DMS114 treated with DMSO at 0.1 percent for 48 hours (cell line): ENCODE measurements around the gene CACNA1I.

Source experiments
- DNase-seq: peaks from one replicate; lab custom pipeline; 2025; ENCODE audit not compliant: unreplicated experiment; lab: John Stamatoyannopoulos, UW

Gene CACNA1I

DNA sequence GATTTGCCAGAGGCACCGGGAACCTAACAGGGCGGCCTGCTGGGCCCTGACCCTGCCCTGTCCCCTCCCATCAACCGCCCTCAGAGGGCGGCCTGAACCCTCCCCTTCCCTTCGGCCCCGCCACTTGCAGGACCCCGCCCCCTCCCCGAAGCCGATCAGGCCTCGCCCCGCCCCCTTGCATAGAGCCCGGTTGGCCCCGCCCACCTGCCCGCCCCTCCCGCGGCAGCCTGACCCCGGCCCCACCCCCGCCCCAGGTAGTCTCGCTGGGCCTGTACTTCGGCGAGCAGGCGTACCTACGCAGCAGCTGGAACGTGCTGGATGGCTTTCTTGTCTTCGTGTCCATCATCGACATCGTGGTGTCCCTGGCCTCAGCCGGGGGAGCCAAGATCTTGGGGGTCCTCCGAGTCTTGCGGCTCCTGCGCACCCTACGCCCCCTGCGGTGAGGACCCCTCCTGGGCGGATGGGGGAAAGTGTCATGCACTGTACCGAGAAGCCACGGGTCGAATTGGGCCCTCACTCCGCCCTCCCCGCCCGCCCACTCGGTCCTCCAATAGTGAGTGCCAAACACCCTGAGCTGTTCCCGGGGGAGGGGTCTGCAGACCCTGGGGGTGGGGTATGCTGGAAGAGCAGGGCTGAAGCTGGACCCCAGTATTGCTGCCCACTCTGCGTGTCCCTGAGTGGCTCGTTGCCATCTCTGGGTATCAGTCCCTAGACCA, 94.1 kb downstream of the CACNA1I start:
- no peak for DNase-seq

DNA sequence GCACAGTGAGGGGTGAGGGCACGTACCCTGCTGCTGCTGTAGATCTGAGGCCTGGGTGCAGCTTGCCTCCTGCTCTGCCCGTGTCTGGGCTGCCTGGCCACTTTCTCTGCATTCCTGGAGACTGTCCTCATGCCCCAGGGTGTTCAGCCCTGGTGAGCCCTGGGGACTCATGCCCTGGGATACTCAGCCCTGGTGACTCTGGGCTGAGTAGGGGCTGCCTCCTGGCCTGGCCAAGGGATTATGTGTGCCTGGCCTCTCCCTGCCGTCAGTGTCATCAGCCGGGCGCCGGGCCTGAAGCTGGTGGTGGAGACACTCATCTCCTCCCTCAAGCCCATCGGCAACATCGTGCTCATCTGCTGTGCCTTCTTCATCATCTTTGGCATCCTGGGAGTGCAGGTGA, 94.7 kb downstream of the CACNA1I start:
- DNase-seq, result no peak

DNA sequence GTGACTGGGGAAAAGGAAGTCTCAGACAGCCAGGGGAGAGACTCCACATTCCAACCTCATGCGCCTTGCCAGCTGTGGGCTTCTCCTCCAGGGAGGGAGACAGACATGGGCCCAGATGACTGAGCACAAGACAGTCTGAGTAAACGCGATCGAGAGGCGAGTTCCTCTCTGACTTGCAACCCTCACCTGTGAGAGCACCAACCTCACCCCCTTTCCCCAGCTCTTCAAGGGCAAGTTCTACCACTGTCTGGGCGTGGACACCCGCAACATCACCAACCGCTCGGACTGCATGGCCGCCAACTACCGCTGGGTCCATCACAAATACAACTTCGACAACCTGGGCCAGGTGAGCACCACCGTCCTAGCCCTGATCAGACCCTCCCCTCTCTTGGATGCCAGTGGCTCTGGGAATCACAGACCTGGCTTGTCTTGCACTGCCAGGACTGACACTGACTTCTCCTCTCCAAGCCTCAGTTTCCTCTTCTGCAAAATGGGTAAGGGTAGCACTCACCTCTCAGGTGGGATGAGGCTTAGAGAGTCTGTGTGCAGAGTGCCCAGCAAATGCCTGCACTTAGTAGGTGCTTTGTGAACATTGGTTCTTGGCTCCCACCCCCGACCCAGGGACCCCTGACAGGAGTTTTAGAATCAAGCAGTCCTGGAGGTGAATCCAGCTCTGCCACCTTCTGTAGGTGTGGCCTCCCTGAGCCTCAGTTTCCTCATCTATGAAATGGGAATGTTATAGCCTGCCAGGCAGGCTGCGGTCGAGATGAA, 95.3 kb downstream of the CACNA1I start:
- DNase-seq, result no peak

DNA sequence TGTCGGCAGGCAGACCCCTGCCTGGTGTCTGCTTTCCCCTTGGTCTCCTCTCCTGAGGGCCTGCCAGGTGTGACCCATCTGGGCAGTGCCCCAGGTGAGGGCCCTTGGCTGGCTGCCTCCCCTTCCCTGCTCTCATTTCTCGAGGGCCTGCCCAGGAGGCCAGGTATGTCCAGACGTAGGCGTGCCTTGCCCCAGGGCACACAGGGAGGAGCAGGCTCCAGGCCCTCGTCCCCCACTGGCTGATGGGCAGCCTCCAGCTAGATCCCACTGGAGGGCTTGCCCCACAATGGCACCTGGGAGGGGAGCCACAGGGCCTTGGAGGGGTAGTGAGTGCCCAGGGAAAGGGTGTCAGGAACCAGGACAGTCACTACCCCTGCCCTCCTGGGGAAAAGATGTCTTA, 95.9 kb downstream of the CACNA1I start:
- DNase-seq, result no peak

DNA sequence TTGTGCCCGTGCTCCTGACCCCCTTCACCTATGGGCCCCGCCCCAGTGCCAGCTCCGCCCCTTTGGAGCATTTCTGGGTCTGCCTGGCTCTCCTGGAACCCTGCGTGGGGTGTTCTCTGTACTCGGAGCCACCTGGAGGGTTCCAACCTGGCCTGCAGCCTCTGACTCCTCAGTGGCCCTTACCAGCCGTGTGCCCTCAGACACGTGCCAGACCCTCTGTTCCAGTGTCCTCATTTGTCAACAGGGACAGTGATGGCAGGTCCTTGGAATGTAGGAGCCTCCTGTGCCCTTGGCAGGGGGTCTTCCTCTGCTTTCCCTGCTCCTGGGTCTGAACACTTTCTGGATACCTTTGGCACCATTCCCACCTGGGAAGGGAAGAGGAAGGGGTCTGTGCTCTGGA, 96.4 kb downstream of the CACNA1I start:
- DNase-seq, result no peak

DNA sequence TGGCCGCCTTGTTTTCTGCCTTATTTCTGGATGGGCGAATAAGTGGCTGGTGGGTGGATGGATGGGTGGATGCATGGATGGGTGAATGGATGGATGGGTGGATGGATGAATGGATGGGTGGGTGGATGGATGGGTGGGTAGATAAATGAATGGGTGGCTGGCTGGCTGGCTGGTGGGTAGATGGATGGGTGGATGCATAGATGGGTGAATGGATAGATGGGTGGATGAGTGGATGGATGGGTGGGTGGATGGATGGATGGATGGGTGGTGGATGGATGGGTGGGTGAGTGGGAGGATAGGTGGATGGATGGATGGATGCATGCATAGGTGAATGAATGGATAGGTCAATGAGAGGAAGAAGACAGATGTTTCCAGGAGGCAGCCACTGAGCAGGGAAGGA, 98.9 kb downstream of the CACNA1I start:
- no peak for DNase-seq

DNA sequence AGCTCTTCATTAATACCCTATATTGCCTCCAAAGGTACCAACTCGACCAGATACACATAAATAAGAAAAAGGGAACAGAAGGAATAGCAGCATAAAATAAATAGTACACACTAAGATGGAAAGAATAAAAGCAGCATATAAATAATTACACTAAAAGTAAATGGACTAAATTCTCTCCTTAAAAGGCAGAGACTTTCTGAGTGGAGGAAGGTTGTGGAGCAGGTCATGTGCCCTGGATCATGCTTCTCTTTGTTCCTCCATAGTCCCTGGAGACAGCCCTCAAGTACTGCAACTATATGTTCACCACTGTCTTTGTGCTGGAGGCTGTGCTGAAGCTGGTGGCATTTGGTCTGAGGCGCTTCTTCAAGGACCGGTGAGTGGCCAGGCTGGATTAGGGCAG, 101.4 kb downstream of the CACNA1I start:
- no peak for DNase-seq

DNA sequence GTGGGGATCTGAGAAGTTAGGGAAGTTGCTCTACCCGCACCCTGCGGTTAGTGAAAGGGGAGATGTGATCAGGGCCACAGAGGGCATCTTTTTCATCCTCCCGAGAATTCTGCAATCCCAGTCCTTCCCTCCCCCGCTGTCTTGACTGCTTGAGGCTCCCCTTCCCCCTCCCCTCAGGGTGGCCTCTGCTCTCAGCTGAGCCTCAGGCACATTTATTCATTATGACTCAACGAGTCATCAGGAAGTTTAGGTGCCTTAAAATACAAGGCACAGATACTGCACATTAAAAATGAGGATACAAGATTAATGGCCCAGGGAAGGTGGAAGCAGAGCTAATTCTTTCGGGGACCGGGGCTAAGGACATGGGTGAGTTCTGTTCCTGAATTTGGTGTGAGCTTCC, 104.0 kb downstream of the CACNA1I start:
- DNase-seq, result no peak

DNA sequence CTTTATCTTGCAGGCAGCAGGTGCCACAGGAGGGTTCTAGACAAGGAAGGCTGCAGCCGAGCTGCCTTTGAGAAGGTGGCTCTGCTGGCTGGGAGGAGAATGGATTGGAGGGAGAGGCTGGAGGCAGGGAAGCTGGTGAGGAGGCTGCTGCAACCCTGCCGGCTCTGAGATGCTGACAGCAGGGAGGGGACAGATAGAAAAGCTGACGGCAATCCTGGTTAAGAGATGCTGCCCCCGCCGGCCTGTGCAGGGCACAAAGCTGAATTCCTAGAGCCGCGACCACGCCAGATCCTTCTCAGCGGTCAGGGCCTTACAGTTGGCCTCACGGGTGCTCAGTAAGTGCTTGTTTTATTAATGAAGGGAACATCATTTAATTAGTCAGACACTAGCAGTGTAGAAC, 105.4 kb downstream of the CACNA1I start:
- no peak for DNase-seq

DNA sequence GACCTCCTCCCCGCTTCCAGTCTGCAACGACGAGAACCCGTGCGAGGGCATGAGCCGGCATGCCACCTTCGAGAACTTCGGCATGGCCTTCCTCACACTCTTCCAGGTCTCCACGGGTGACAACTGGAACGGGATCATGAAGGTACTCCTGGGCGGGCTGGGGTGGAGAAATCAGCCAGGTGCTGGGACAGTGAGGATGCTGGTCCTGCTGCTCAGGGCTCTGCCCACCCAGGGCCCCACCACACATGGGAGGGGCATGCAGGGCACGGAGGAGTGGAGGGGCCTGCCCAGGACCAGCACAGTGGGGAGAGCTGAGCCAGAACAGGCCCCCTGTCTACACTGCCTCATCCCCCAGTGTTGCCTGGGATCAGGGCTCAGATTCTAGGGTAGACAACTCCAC, 107.4 kb downstream of the CACNA1I start:
- DNase-seq, result no peak

DNA sequence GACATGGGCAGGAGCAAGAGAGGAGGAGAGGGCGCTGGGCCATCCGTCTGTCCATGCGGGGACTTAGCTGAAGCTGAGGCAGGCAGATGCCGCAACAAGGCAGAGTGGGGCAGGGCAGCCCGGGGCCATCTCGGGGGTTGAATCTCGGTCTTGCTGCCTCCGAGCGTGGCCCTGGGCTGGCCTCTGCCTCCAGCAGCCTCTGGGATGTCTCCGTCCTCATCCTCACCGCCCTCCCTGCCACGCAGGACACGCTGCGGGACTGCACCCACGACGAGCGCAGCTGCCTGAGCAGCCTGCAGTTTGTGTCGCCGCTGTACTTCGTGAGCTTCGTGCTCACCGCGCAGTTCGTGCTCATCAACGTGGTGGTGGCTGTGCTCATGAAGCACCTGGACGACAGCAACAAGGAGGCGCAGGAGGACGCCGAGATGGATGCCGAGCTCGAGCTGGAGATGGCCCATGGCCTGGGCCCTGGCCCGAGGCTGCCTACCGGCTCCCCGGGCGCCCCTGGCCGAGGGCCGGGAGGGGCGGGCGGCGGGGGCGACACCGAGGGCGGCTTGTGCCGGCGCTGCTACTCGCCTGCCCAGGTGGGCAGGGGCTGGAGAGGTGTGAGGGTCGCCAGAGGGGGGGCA, 108.4 kb downstream of the CACNA1I start:
- no peak for DNase-seq

DNA sequence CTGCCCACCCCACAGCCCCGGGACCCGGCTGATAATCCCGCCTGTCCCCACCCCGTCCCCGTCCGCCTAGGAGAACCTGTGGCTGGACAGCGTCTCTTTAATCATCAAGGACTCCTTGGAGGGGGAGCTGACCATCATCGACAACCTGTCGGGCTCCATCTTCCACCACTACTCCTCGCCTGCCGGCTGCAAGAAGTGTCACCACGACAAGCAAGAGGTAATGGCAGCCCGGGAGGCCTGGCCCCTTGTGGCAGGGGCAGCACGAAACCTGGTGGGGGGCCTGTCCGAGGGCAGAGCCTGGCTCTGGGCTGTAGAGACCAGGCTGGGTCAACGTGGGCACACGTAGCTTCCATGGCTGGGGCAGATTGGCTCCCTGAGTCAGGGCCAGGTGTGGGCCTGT, 109.1 kb downstream of the CACNA1I start:
- DNase-seq, result no peak

DNA sequence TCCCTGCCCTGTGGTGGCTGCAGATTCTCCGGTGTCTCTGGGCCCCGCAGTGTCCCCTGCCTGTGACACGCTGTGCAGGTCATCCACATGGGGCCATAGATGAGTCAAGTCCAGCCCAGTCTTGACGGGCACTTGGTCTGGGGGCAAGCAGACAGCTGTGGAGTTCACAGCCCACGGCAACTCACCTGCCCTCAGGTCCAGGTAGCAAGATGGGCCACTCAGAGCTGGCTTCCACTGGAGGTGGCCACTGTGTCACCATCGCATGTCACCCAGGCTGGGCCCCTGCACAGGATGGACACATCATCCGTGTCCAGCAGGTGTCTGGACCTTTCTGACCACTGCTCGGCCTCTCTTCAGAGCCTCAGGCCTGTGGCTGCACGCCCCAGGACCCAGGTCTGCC, 109.9 kb downstream of the CACNA1I start:
- DNase-seq, result no peak

DNA sequence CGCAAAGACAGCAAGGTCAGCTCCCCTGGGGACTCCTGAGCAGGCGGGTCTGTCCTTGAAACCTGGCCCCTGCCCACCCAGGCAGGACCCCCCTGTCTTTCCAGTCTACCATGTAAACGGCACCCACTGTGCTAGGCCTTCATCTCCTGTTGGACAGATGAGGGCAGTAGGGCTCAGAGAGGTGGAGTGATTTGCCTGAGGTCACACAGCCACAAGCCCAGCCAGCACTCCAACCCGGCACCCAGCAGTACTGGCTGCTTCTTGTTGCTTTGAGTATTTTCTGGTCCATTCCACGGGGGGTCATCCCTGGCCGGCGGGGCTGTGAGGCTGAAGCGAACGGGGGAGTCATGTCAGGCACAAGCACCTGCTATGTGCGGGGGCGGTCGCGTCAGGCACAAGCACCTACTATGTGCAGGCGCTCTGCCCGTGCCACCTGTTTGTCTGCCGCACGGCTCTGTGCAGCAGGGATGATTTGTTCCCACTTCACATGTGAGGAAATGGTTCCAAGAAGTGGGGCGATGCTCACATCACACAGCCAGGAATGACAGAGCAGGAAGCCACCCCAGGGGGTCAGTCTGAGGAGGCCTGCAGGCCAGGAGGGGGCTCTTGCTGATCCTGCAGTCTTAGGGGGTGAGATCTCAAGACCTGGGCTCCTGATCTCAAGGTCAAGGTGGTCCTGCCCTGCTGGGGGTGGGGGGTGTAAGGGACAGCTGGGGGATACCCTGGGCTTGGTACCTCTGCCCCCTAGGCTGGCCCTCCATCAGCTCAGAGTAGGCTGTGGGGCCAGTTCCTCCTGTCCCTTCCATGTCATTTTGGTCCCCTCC, 110.7 kb downstream of the CACNA1I start:
- no peak for DNase-seq

DNA sequence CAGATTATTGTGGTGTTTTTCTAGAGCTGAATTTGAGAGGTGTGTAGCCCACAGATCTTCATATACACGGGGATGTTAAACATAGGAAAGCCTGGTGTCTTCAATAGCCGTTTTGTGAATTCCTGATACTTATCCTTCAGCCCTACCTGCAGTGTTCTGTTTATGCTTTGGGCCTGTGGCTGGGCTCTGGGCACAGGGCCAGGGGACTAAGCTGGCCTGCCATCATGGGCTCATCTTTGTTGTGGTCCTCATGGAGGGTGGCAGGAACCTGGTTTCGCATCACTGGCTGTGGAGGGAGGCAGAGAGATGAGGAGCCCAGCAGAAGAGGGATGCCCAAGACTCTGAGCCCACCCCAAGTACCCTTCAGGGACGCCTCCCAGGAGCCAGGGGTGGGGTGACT, 112.4 kb downstream of the CACNA1I start:
- no peak for DNase-seq

DNA sequence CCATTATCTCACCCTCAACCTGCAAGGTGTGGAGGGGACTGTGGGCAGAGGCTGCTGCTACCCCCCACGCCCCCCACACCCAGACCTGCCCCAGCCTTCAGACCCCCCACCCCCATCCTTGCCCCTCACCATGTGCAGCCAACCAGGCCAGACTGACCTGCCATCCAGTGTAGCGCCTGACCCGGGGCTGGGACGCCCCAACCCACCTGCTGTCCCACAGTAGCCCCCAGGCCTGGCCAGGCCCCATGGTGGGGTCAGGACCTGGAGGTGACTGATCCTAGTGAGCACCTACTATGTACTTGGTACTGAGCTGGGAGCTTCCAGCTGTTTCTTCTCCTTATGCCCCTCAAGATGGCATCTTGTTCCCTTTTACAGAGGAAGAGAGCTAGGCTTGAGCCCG, 113.1 kb downstream of the CACNA1I start:
- DNase-seq, result no peak

DNA sequence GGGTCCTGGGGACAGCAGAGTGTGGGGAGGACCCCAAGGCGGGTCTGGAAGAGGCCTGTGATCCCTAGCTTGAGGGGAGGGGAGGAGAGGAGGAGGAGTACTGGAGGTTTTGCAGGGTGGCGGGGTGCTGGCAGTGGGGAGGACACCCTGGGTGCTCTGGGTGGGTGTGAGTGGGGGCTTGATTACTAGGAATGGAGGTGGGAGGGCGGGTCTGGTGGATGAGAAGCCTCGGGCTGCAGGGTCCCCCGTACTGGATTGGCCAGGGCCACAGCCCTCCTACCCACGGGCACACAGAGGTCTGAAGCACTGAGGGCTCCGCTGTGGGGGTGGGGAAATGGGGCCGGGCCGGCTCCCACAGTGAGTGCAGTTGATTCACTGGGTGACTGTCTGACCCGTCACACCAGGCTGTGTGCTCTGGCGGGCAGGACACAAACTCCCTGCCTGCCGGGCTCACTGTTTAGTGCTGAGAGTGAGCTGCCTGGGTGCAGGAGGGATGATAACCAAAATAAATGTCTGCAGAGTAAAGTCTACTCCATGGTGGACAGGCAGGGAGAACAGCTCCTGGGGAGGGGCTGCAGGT, 114.2 kb downstream of the CACNA1I start:
- DNase-seq, result no peak

DNA sequence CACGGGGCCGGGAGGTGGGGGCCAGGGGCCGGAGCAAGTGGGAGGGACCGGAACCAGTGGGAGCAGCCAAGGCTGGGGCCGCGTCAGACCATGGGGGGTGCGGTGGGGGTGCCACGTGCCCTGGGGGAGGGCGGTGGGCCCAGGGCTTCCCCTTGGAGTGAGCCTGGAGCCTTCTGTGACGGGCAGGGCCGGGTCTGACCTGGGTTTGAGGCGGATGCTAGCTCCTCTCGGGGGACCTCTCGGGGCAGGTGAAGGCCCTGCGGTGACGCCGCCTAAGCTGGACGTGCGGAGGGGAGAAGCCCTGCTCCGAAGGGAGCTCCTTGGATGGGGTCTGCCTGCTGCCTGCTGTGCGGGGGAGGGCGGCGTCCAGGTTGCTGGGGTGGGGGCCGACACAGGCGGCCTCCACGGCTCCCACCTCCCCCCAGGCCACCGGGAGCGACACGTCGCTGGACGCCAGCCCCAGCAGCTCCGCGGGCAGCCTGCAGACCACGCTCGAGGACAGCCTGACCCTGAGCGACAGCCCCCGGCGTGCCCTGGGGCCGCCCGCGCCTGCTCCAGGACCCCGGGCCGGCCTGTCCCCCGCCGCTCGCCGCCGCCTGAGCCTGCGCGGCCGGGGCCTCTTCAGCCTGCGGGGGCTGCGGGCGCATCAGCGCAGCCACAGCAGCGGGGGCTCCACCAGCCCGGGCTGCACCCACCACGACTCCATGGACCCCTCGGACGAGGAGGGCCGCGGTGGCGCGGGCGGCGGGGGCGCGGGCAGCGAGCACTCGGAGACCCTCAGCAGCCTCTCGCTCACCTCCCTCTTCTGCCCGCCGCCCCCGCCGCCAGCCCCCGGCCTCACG, 115.0 kb downstream of the CACNA1I start:
- no peak for DNase-seq

DNA sequence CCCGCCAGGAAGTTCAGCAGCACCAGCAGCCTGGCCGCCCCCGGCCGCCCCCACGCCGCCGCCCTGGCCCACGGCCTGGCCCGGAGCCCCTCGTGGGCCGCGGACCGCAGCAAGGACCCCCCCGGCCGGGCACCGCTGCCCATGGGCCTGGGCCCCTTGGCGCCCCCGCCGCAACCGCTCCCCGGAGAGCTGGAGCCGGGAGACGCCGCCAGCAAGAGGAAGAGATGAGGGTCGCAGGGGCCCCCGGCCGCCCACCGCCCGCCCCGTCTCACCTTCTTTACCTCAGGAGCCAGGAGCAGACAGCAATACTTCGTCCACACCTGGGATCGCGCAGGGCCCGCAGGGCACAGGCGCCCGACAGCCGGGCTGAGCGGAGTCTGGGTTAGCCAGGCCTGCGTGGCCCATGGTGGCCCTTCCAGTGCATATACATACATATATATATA, 115.6 kb downstream of the CACNA1I start:
- no peak for DNase-seq
